Thoracic aorta (tissue), 2 donors: ENCODE results near the gene FATE1. TPM values are rescaled to one million over a fixed set of nuclear protein-coding genes. Genes with fewer than 3 reads are reported as not detected.
"Not testable (repeated sequence)": the region's sequence is repeated elsewhere in the genome, so short reads cannot be mapped to it uniquely, and the experiment has no call there.

ENCODE experiments used
- ATAC-seq: fragments of 150-250 bp; one replicate; pipeline ENCODE4 v1.8.0; 2017; ENCODE audit warnings: low read depth; ENCODE audit not compliant: insufficient number of reproducible peaks, low FRiP score
- DNase-seq: peaks from one replicate; pipeline ENCODE4 v3.0.0-alpha.2; 2020; ENCODE audit warnings: low spot score
- H3K27ac ChIP-seq, 2 donors: fragments of 200-600 bp; sonication (generic); 1 replicate in 1 of 2; 2 replicates in 1 of 2; pipeline ENCODE4 v1.5.1; 2016; ENCODE audit warnings: mild to moderate bottlenecking in 2 of 2, moderate library complexity in 2 of 2
- H3K27me3 ChIP-seq: fragments of 200-600 bp; sonication (generic); replicated peaks from 2 replicates; pipeline ENCODE4 v1.6.0; 2016; ENCODE audit warnings: mild to moderate bottlenecking; ENCODE audit not compliant: insufficient read depth
- H3K36me3 ChIP-seq: fragments of 200-600 bp; sonication (generic); one replicate; pipeline ENCODE4 v1.5.1; 2016
- H3K4me1 ChIP-seq, 2 donors: fragments of 200-600 bp; sonication (generic); 1 replicate in 1 of 2; 2 replicates in 1 of 2; pipeline versions ENCODE4 v1.5.1 to v1.6.0; 2016; ENCODE audit warnings: low read depth in 2 of 2, mild to moderate bottlenecking in 1 of 2; ENCODE audit not compliant: control insufficient read depth in 1 of 2
- H3K4me3 ChIP-seq: fragments of 200-600 bp; sonication (generic); 2 replicates; pipeline ENCODE4 v1.5.1; 2016; ENCODE audit warnings: mild to moderate bottlenecking
- H3K9me3 ChIP-seq: fragments of 200-600 bp; sonication (generic); 2 replicates; pipeline ENCODE4 v1.5.1; 2016
- total RNA-seq, 2 donors: library from RNA; depleted of rRNA; stranded (reverse); fragments of >200 nt; gene quantifications; one replicate each; pipeline versions ENCODE4 v1.1.0 to v1.2.3, GENCODE V29; 2016
- TF ChIP-seq, protein P1 (sequence below): fragments of 200-600 bp; sonication (generic); IDR thresholded peaks from one replicate; pipeline ENCODE4 v1.5.1; 2019; ENCODE audit warnings: antibody characterized with exemption

The FATE1 gene
- total RNA-seq, 2 donors from 2014 or later = not detected

DNA sequence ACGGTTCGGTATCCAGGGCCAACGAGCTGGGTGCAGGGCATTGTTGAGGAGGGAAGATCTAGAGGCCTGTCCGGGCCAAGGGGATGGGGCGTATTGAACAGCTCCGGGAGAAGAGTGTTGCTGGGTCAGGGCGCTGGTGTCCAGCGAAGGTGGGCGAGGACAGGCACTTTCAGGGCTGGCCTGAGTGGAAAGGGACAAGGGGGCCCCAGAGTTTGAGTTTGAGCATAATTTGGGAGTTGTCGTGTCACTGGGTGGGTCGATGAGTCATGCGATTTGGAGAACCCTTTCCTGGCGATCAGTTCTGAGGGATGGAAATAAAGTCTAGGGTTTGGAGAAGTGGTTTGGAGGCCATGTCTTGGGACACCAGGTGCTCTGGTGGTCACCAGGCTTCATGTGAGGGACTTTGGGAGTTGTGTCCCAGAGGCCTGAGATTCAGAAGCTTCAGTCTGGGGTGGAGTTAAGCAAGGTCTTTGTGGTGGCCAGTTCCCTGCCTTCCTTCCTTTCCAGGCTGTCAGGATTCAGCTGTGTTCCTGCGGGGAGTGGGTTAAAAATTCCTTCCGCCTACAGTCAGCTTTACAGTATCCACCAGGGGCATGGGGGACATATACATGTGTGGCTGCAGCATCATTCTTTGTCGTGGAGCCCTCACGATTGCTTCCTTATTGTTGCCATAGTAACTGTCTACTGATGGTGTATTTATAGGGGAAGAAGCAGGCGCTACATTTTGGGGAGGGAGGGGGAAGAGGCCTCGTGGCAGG lies 20.1 kb upstream of the FATE1 start:
- TF ChIP-seq, protein P1, sequence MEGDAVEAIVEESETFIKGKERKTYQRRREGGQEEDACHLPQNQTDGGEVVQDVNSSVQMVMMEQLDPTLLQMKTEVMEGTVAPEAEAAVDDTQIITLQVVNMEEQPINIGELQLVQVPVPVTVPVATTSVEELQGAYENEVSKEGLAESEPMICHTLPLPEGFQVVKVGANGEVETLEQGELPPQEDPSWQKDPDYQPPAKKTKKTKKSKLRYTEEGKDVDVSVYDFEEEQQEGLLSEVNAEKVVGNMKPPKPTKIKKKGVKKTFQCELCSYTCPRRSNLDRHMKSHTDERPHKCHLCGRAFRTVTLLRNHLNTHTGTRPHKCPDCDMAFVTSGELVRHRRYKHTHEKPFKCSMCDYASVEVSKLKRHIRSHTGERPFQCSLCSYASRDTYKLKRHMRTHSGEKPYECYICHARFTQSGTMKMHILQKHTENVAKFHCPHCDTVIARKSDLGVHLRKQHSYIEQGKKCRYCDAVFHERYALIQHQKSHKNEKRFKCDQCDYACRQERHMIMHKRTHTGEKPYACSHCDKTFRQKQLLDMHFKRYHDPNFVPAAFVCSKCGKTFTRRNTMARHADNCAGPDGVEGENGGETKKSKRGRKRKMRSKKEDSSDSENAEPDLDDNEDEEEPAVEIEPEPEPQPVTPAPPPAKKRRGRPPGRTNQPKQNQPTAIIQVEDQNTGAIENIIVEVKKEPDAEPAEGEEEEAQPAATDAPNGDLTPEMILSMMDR = no peak
- H3K4me3 ChIP-seq = no peak overlapping the region
- no peaks in the 10 kb centered on the region for H3K36me3 ChIP-seq
- H3K4me1 ChIP-seq = no peaks in the 10 kb centered on the region
- DNase-seq (no peak), ATAC-seq (no peak)
- no peak overlapping the region for H3K27ac ChIP-seq
- H3K27me3 ChIP-seq = no peaks in the 10 kb centered on the region
- no peaks in the 10 kb centered on the region for H3K9me3 ChIP-seq

DNA sequence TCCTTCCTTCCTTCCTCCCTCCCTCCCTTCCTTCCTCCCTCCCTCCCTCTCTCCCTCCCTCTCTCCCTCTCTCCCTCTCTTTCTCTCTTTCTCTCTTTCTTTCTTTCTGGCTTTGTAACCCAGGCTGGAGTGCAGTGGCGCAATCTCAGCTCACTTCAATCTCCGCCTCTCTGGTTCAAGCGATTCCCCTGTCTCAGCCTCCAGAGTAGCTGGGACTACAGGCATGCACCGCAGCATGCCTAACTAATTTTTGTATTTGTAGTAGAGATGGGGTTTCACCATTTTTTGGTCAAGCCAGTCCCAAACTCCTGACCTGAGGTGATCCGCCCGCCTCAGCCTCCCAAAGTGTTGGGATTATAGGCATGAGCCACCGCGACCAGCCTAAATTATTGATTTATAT lies 18.8 kb upstream of the FATE1 start:
- not testable (repeated sequence) for H3K27ac ChIP-seq, H3K4me1 ChIP-seq, H3K9me3 ChIP-seq, H3K27me3 ChIP-seq, H3K36me3 ChIP-seq, H3K4me3 ChIP-seq, DNase-seq, ATAC-seq

DNA sequence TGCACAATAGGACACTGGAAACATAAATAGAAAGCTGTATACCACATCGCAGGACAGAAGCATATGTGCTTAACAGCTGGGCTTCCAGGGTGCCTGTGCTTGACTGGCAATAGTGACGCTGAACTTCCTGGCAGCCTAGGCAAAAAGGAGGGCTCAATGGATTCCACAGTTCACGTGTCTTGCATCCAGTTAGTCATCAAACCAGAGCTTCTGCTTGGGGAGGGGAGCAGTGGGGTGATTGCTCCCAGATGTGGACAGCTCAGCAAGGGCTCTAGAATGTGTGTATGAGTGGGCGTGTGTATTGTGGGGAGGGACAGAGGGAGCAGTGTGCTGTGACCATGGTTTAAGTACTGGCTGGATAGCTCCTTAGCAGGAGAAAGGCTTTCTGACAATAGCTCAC lies 18.3 kb upstream of the FATE1 start:
- Histone ChIP-seq H3K4me3 (no peak overlapping the region), H3K4me1 (no peaks in the 10 kb centered on the region), H3K36me3 (no peaks in the 10 kb centered on the region), H3K9me3 (no peaks in the 10 kb centered on the region), H3K27ac (no peak overlapping the region), H3K27me3 (no peaks in the 10 kb centered on the region)
- ATAC-seq = no peak
- no peak for DNase-seq
- TF ChIP-seq, protein P1 = no peak

DNA sequence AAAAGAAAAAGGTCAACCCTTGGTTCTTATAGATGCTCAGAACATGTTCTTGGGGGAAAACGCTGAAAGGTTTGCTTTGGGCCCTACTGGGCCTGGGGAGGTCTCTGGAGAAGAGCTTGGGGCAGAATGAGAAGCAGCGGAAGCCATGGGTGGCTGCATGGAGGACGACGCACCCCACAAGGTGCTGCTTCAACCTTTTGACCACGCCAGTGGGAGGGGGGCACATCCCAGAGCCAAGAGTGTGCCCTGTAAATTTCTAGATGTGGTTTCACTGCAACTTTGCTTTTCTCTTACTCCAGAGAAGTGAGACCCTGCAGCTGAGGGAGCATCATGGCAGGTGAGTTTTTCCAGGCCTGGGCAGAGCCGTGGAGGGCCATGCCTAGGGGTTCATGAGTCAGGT lies 17.4 kb upstream of the FATE1 start:
- H3K27me3 ChIP-seq = no peaks in the 10 kb centered on the region
- no peaks in the 10 kb centered on the region for H3K9me3 ChIP-seq
- no peaks in the 10 kb centered on the region for H3K36me3 ChIP-seq
- no peak overlapping the region for H3K4me3 ChIP-seq
- DNase-seq = no peak
- TF ChIP-seq, protein P1 = no peak
- H3K27ac ChIP-seq = no peak overlapping the region
- H3K4me1 ChIP-seq = no peaks in the 10 kb centered on the region
- ATAC-seq = no peak

DNA sequence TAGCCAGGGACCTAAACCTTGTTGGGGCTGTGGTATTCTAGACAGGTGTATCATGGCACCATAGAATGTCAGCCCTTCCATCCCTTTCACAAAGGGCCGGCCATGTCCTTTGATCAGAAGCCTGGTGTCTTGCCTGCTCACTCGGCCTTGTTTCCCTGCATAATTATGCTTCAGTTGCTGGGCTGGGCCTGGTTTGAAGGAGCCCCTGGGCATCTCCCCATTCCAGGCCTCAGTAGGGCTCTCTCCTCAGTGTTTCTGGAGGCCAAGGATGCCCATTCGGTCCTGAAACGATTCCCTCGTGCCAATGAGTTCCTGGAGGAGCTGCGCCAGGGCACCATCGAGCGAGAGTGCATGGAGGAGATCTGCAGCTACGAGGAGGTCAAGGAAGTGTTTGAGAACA lies 16.1 kb upstream of the FATE1 start:
- no peak for DNase-seq

More for the DNA sequence above, 16.1 kb upstream of the FATE1 start:
- Histone ChIP-seq H3K4me3 (no peak overlapping the region), H3K4me1 (no peaks in the 10 kb centered on the region), H3K36me3 (no peaks in the 10 kb centered on the region), H3K27ac (no peak overlapping the region), H3K27me3 (no peaks in the 10 kb centered on the region), H3K9me3 (no peaks in the 10 kb centered on the region)
- ATAC-seq = no peak
- TF ChIP-seq, protein P1 = no peak
